Measurements from ENCODE around the gene AXIN1.
"Not testable (repeated sequence)": the region's sequence is repeated elsewhere in the genome, so short reads cannot be mapped to it uniquely, and the experiment has no call there.

The AXIN1 gene

GRCh38 chr16:280552-280951 is 72.0 kb downstream of the AXIN1 start, which contains the start of gene ARHGDIG:
ARHGDIG (plus strand) TSS chr16:280591; CDS start chr16:280681, 90 bp downstream.
- no peak for DNase-seq

DNA sequence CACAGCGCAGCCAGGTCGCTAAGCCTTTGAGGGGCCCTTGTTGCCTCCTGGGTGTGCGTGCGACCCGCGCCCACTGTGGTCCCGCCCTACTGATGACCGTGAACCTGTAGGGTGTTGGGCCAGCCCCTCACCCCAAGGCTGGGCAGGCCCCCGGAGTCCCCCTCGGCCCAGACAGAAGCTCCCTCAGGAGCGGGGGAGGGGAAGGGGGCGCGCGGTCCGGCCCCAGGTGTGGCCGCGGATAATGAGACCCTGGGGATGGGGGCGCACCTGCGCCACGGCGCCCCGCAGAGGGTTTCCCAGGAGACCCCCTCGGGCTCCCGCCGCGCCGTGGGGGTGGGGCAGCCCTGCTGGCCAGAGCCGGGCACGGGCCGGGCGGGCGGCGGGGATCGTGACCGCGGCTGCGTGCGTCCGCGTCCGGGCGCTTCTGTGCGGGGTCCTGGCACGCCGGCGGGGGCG is 72.5 kb downstream of the AXIN1 start:
- no peak for DNase-seq

GRCh38 chr16:279531-279930 is 73.0 kb downstream of the AXIN1 start:
- no peak for DNase-seq

DNA sequence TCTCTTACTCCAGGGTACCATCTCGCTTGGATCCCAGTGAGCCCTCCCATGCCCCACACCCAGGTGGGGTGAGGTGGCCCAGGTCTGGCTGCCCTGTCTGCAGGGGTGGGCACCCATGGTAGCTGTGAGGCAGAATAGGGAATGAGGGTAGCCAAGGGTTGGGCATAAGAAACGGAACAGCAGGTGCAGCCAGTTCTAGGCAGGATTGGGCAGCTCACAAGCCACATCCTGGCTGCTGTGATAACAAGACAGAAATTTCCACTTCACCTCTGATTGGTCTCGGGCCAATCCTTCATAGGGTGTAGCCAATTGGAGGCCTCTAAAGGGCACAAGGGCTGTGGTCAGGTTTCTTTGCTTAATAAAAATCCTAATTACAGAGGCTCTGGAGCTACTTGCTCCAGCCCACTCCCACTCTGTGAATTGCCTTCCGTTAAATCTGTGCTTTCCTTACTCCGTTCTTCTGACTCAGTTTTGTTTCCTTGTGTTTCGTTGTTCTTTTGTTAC is 73.6 kb downstream of the AXIN1 start:
- no peak for DNase-seq

GRCh38 chr16:276426-277077 is 76.0 kb downstream of the AXIN1 start:
- DNase-seq, result no peak

DNA sequence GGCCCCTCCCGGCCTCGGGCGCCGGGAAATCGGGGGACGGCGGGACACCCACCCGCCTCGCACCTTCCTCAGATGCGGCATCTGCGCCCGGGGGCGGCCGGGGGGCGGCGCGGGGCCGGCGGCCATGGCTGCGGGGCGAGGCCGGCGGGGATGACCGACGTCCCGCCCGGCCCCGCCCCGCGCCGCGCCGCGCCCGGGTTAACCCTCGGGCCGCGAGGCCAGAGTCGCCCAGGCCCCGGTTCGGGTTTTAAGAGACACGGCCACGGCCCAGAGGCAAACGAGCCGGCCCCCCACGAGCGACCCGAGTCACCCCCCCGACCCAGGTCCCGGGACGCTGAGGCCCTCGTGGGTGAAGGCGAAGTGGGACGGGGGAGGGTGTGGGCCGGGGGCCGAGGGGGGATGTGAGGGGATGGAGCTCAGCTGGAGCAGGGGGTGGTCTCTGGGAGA is 76.7 kb downstream of the AXIN1 start, which contains the start of gene RGS11:
Gene RGS11, minus strand, starts transcription at position 159 of the 447 bp plus-strand sequence. Its CDS starts 33 bp downstream, at position 126.
- no peak for DNase-seq

DNA sequence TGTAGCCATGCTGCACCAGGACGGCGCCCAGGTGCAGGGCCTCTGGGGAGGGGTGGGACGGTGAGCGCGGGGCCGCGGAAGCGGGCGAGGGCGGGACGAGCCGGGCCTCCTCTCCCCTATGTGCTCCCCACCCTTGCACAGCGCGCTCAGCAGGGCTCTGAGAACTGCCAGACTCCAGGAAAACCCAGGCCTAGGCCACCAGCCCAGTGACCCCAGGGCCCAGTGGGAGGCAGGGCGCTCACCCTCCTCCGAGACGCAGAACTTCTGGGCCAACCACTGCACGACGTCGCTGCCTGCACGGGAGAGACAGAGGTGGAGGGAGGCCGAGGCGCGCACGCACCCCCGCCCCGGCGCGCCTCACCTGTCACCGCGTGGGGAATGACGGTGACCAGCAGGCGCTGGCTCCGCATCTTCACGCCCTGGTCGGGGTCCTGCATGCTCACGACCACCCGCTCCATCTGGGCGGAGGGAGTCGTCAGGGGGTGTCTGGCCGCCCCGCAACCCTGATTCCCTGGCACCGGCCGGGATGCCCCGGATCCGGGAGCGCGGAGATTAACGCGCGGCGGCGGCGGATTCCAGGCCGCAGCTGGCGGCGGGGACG is 77.4 kb downstream of the AXIN1 start:
- DNase-seq, result no peak

- DNase-seq, result no peak
Observed at GRCh38 chr16:273547-274421, 78.7 kb downstream of the AXIN1 start.

DNA sequence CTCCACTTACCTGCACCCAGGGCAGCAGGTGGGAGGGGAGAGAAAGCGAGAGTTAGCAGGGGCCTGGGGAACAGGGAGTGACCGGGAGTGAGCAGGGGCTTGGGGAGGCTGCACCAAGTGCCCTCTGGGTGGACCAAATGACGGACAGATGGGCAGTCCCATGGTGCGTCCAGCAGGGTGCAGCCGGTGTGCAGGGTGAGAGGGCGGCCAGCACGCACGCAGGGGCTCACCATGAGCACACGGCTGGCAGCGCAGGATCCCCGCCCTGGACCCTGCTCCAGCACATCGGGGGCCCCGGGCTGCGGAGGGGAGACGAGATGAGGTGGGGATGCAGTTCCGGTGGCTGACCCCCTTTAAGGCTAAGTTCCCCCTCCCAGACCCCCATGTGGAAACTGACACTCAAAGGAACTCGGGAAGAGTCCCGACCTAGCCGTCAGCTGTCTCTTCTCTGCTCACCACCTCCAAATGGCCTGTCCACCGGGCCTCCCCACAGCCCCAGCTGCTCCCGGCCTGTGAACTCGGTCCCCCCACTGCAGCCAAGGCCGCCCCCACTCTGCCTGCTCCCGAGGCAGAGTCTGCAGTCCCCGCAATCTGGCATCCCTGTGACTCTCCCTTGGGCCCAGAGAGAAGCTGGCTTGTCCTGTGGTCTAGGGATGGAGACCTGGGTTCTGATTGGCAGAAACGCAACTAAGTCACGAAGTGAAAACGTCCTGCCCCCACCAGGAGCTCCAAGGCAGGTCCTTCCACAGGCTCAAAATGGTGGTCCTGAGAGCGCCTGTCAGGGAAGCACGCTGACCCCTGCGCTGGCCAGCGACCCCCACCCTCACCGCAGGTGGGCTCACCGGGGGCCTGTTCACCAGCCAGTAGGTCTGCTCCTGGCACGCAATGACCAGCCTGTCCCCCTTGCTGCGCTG is 79.6 kb downstream of the AXIN1 start:
- DNase-seq, result no peak

DNA sequence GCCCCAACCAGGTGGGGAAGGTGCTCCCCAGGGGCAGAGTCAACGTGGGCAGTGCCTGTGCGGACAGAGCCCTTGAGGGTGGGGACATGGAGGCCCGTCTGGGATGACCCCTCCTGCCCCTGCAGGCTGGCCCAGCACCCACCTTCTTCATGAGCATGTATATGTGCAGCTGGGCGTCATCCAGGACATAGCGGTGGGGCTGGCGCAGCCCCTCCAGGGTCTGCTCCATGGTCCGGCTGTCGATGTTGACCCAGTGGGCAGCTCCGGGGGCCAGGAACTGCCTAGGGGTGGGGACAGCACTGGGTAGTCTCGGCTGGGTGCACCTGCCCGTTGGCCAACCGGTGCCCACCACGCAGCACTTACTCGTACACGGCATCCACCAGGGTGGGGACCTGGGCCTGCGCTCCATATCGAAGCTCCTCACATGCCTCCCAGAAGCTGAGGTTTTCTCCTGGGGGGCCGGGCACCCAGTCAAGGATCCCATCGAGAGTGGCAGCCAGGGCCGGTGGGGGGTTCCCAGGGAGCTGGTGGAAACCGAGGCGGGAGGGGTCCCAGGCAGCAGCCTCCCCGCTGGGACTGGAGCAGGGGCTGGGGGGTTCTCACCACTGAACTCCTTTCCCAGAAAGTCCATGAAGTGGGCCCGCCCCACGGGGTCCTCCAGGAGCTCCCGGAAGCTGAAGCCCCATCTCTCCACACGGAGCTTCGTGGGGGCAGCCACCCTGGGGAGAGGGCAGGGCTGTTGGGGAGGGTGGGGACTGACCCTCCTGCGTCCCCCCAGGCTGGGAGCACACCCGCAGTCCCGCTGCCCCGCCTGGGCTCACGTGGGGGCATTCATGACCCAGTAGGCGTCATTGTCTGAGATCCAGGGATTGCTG is 81.9 kb downstream of the AXIN1 start:
- DNase-seq, result no peak

DNA sequence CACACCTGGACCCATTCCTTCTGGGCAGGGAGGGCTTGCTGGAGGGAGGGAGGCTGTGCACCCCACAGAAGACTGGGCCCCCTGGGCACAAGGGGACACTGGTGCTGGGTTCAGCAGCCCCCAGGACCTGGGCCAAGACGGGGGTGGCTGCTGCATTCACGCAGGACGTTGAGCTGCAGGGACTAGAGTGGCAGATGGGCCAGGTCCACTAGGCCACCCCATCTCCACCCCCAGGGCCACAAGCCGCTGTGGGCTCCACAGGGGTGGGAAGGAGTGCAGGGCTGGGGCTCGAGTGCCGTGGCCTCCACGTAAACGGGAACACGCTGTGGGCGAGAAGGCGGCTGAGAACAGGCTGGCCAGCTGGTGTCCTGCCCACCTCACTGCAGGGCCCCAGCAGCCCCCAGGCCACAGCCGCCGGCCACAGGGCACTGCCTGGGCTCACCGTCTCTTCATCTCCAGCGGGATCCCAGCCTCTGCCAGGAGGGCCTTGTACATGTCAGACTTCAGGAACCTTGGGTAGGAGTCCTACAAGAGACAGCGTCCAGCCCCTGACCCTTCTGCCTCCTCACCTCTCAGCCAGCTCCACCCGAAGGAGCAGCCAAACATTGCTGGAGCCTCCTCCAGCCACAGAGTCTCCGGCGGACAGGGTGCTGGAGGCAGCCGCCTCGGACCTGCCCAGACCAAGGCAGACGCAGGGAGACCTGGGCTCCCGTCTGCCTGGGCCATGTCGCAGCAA is 83.3 kb downstream of the AXIN1 start:
- no peak for DNase-seq

GRCh38 chr16:268141-269053 is 84.1 kb downstream of the AXIN1 start:
- no peak for DNase-seq

- not testable (repeated sequence) for DNase-seq
Observed at GRCh38 chr16:267562-267961, 85.0 kb downstream of the AXIN1 start.

GRCh38 chr16:266258-267164 is 86.0 kb downstream of the AXIN1 start:
- no peak for DNase-seq

- DNase-seq, result no peak
Observed at GRCh38 chr16:265711-266110, 86.8 kb downstream of the AXIN1 start.

DNA sequence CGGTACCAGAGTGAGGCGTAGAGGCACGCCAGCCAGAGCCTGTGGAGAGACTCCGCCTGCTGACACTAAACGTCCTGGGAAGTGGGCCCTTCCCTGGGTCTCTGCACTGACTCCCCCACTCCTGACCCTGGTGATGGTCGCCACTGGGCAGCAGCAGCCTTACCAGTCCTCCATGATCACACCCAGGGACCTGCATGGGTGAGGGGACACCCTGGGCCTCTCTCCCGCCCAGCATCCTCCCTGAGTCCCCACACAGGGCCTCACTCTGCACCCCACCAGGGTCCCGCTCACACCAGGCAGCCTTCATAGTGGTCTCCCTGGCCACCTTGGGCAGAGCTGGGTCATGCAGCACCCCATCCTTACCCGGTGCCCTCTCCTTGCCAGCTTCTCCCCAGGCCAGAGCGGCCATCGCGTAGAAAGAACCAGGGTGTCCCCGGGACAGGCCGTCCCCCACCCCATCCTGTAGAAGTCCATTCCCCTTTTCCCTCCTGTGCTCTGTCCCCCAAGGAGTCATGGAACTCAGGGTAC is 87.5 kb downstream of the AXIN1 start:
- DNase-seq, result no peak

- DNase-seq, result no peak
Observed at GRCh38 chr16:264440-264951, 88.0 kb downstream of the AXIN1 start.

DNA sequence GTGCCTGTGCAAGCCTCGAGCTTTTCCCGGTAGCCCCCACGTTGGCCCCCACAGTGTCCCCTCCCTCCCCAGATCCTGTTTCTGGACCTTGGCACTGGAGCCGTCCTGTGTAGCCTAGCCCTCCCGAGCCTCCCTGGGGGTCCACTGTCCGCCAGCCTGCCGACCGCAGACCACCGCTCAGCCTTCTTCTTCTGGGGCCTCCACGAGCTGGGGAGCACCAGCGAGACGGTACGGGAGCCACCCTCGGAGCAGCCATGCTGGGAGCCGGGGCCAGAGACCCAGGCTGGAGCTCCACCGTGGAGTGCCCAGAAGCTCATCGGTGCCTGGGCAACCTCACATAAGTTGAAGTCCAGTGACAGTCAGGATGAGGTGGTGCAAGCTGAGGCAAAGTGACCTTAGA is 88.6 kb downstream of the AXIN1 start:
- DNase-seq, result no peak
